GM18520 (cell line): ENCODE data around the gene GPC1.
"Not testable (repeated sequence)": the region's sequence is repeated elsewhere in the genome, so short reads cannot be mapped to it uniquely, and the experiment has no call there.

ENCODE experiments used
- ATAC-seq: cut with Tn5 transposase; IDR thresholded peaks from one replicate; pipeline ENCODE4 v1.9.1; 2021; ENCODE audit not compliant: unreplicated experiment

The GPC1 gene, protein sequence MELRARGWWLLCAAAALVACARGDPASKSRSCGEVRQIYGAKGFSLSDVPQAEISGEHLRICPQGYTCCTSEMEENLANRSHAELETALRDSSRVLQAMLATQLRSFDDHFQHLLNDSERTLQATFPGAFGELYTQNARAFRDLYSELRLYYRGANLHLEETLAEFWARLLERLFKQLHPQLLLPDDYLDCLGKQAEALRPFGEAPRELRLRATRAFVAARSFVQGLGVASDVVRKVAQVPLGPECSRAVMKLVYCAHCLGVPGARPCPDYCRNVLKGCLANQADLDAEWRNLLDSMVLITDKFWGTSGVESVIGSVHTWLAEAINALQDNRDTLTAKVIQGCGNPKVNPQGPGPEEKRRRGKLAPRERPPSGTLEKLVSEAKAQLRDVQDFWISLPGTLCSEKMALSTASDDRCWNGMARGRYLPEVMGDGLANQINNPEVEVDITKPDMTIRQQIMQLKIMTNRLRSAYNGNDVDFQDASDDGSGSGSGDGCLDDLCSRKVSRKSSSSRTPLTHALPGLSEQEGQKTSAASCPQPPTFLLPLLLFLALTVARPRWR

DNA sequence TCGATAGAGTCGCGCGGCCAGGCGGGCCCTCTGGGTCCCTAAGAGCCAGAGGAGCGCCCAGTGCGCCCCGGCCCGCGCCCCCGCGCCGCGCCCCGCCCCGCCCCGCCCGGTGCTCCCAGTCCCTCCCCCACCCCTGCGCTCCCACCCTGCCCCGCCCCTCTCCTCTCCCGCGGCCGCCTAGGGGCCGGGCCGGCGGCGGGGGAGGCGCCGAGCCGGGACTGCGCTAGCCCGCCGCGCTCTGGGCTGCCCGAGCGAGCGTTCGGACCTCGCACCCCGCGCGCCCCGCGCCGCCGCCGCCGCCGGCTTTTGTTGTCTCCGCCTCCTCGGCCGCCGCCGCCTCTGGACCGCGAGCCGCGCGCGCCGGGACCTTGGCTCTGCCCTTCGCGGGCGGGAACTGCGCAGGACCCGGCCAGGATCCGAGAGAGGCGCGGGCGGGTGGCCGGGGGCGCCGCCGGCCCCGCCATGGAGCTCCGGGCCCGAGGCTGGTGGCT lies at the start of gene GPC1:
Gene GPC1, plus strand, starts transcription at position 207 of the 491 bp plus-strand sequence. Its CDS starts 256 bp downstream, at position 463.
- ATAC-seq = peak; percentile 28

GRCh38 chr2:240386326-240386725 lies 49.1 kb upstream of the GPC1 start:
- no peak for ATAC-seq

DNA sequence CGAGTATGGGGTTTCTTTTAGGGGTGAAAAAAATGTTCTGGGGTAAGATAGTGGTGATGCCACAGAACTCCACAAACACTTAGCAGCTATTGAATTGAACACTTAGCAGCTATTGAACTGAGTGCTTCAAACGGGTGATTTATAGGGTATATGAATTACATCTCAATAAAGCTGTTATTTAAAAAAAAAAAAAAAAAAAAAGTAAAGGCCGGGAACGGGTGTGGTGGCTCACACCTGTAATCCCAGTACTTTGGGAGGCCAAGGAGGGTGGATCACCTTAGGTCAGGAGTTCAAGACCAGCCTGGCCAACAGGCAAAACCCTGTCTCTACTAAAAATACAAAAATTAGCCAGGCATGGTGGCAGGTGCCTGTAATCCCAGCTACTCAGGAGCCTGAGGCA lies 48.7 kb upstream of the GPC1 start:
- ATAC-seq = not testable (repeated sequence)

DNA sequence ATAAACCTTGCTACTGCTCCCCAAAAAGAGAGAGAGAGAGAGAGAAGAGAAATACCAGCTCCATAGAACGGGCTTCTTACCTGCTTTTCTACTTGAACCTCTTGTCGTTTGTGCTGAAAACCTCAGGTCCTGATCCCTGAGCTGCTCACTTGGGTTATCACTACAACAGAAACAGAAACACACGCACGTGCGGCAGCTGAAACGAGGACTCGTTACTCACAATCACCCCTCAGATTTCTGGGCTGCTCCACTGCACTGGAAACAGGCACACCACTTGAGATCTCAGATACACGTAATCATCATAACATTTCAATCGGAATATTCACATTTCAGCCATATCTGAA lies 48.2 kb upstream of the GPC1 start:
- no peak for ATAC-seq

GRCh38 chr2:240387669-240388358 lies 47.6 kb upstream of the GPC1 start:
- no peak for ATAC-seq

GRCh38 chr2:240388471-240389301 lies 46.8 kb upstream of the GPC1 start:
- no peak for ATAC-seq

- no peak for ATAC-seq
Measured at GRCh38 chr2:240389302-240389805, 46.1 kb upstream of the GPC1 start.

GRCh38 chr2:240390091-240391073 lies 45.1 kb upstream of the GPC1 start:
- ATAC-seq = no peak

DNA sequence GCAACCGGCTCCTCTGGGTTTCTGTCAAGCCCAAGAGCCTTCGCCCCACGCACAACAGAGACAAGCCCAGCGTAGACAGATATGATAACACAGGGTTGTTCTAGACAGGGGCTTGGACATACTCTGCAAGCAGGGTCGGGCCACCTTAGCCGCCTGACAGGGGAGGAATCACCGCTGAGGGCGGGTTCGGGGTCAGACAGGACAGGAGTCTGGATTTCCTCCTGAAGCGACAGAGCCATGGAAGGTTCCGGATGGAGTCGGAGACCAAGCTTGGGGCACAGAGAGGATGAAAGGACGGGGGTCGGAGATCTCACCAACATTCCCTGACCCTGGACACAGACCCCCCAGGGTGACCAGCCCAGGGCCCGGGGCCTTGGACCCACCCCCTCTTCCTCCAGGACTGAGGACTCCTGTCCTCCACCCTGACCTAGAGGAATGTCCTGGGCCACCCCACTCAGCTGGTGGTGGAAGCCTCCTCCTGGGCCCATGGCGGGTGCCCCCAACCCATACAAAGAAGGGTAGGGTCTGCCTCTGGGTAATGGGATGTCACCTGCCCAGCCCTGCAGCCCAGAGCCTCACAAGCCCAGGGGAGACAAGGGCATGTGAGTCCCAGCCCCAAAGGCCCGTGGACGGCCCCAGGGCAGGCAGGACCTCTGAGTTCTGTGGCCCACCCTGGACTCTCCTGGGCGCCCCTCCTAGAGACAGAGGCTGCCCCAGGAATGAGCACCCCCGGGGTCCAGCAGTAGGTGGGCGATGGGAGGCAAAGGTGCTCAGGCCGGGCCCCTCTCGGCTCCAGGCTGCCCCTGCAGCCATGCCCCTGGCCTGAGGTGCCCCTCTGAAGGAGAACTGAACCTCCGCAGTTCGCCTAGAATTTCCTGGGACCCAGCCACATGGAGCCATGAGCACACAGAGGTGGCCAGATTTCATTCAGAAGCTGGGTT lies 44.1 kb upstream of the GPC1 start:
- no peak for ATAC-seq

- ATAC-seq = no peak
Measured at GRCh38 chr2:240392084-240392947, 43.1 kb upstream of the GPC1 start.

DNA sequence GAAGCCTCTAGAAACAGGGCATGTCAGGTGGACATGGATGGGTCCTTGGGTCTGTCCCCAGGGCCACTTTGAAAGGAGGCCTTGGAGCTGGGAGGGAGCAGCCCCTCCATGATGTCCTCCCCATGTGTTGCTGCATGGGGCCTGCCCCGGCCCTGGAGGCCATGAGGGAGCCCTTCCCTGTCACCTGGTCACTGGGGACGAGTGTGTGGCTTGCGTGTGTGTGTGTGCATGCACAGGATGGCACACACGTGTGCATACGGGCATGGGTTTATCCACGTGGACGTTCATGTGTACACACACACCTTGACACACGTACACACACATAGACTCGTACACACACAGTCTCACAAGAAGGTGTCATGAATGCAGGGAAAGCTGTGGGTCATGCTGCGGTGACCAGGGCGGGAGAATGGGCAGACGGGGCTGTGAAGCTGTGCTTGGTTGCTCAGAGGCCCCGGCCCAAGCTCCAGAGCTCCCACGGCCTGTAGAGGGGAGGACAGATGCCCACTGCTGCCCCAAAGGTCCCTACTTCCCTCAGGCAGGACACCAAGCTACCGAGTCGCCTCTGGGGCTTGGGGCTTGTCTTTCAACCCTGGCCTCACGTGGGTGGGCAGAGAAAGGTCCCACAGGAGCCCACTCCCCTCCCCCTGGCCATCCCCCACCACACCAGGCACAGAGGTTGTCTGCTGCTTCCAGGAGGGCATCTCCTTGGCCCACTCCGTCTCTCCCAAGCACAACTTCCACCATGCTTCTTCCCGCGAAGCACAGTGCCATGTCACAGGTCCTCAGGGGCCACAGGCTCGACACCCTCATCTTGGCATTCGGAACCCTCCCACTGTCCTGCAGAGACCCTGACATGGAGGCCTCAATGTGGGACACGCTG lies 42.3 kb upstream of the GPC1 start:
- ATAC-seq = no peak

DNA sequence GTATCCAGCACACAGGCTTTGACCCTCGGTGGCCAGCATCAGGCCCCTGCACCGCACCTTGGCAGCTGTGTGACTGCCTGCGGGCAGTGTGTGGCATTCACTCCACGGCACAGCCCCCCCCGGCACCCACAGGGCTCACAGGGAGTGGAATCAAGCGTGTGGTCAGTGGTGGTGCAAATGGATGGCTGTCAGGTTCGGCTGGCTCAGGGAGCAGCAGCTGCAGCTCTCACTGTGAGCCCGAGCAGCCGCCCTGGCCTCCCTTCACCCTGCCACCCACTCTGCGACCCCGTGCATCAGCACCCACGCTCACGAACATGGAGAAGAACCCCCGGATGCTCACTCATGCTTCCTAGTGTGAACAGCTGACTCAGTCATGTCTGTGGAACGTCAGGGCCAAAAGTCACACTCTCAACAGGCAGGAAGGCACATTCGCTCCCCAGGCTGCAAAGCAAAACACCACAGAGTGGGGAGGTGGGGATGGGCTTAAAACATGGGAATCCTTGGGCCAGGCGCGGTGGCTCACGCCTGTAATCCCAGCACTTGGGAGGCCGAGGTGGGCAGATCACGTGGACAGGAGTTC lies 41.5 kb upstream of the GPC1 start:
- no peak for ATAC-seq

GRCh38 chr2:240394549-240394948 lies 40.9 kb upstream of the GPC1 start:
- no peak for ATAC-seq

- ATAC-seq = no peak
Measured at GRCh38 chr2:240395448-240395847, 40.0 kb upstream of the GPC1 start.

GRCh38 chr2:240395896-240396622 lies 39.4 kb upstream of the GPC1 start:
- no peak for ATAC-seq
